GM19438 (cell line): ENCODE data around the gene CCHCR1.

Experiments used
- ATAC-seq: cut with Tn5 transposase; IDR thresholded peaks from one replicate; pipeline ENCODE4 v1.9.1; 2021; ENCODE audit warnings: low read depth; ENCODE audit not compliant: unreplicated experiment

CCHCR1 gene

GRCh38 chr6:31131595-31131994 lies 26.0 kb downstream of the CCHCR1 start:
- no peak for ATAC-seq

- ATAC-seq, result no peak
Measured at GRCh38 chr6:31130751-31131150, 26.9 kb downstream of the CCHCR1 start.

GRCh38 chr6:31129130-31129529 lies 28.5 kb downstream of the CCHCR1 start:
- no peak for ATAC-seq

- no peak for ATAC-seq
Measured at GRCh38 chr6:31128093-31128676, 29.4 kb downstream of the CCHCR1 start.

- no peak for ATAC-seq
Measured at GRCh38 chr6:31126396-31127175, 31.0 kb downstream of the CCHCR1 start.

- no peak for ATAC-seq
Measured at GRCh38 chr6:31125586-31126363, 31.8 kb downstream of the CCHCR1 start.

GRCh38 chr6:31125162-31125561 lies 32.4 kb downstream of the CCHCR1 start:
- ATAC-seq, result no peak

GRCh38 chr6:31122791-31123706 lies 34.6 kb downstream of the CCHCR1 start:
- ATAC-seq, result no peak

- ATAC-seq, result no peak
Measured at GRCh38 chr6:31121131-31121790, 36.3 kb downstream of the CCHCR1 start.

- ATAC-seq, result no peak
Measured at GRCh38 chr6:31120151-31120915, 37.3 kb downstream of the CCHCR1 start, which contains the start of gene CDSN. CDSN (minus strand) TSS chr6:31120446; CDS start chr6:31120419, 27 bp downstream.

- no peak for ATAC-seq
Measured at GRCh38 chr6:31118178-31118577, 39.4 kb downstream of the CCHCR1 start.

- ATAC-seq, result no peak
Measured at GRCh38 chr6:31116661-31117385, 40.8 kb downstream of the CCHCR1 start.

GRCh38 chr6:31115941-31116560 lies 41.6 kb downstream of the CCHCR1 start:
- ATAC-seq, result no peak

GRCh38 chr6:31114970-31115849 lies 42.4 kb downstream of the CCHCR1 start:
- ATAC-seq, result no peak

GRCh38 chr6:31114541-31114878 lies 43.1 kb downstream of the CCHCR1 start, which contains the start of gene PSORS1C1:
PSORS1C1 (plus strand) TSS chr6:31114800; CDS start chr6:31129633, 14,833 bp downstream.
- ATAC-seq, result no peak

GRCh38 chr6:31113861-31114540 lies 43.6 kb downstream of the CCHCR1 start:
- no peak for ATAC-seq
